Activated T-helper 9 cell treated with anti-CD3 and anti-CD28 coated beads, Interleukin-2, amount 50 U/mL, for 16 hours (primary cell): ENCODE data around the gene PRKCE.
"Not testable (repeated sequence)": the region's sequence is repeated elsewhere in the genome, so short reads cannot be mapped to it uniquely, and the experiment has no call there.

Experiments used
- DNase-seq: peaks from one replicate; pipeline ENCODE4 v3.0.0-alpha.2; 2020; ENCODE audit warnings: low read depth

PRKCE gene

DNA sequence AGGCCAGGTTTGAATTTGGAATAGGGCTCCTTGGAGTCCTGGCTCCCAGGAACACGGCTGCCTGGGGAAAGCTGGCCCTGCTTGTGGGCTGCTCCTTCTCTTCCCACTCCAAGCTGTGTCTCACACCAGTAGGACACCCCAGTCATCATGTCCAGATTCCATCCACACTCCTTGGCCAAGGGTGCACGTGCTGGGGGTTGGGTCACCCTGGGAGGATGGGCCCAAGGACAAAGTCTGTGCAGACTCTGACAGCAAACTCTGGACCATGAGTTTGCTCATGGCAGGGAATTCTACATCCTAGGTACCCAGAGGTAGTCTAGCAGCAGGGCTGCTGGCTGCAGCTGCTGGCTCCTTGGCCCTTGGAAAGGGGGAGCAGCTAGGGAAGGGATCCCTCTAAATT lies 543.4 kb downstream of the PRKCE start:
- DNase-seq: no peak

DNA sequence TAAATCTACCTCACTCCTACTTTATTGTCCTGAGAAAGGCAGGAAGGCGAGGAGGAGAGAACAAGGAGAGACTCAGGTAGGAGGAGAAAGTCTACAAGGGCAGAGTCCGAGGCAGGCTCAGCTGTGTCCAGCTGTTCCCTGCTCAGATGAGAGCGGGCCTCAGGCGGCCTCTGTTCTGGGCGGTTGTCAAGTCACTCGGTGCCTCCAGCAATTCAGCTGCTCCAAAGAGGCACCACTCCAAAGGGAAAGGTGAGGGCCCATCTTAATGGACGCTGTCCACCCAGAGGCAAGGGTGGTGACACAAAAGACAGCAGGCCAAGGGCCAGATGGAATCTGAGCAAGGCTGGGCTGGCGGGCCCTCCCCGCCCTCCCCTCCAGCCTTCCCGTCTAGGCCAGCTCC lies 544.3 kb downstream of the PRKCE start:
- no peak for DNase-seq

DNA sequence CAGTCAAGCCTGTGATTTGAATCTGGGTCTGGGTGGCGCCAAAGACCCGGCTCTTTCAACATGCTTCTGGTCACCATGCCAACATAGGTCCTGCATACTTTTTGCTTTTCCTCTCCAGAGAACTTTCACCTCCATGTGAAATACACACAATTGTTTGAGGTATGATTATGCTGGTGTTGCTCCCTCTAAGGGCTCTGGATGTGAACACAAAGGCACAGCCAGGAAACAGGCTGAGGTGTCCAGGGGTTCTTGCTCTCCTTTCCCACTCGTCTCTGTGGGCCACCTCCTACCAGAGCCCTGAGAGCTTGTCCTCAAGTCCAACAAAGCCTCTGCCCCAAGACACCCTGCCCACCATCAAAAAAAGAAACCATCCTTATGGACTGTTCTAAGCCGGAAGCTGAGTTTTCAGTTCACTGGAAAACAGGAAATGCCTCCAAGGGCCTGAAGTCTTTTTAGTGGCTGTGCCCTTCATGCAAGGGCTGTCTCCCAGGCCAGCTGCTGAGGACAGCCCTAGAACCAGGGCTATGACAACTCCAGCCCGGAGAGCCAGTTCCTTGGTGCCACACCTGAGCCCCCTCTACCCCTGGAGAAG lies 545.5 kb downstream of the PRKCE start:
- no peak for DNase-seq

DNA sequence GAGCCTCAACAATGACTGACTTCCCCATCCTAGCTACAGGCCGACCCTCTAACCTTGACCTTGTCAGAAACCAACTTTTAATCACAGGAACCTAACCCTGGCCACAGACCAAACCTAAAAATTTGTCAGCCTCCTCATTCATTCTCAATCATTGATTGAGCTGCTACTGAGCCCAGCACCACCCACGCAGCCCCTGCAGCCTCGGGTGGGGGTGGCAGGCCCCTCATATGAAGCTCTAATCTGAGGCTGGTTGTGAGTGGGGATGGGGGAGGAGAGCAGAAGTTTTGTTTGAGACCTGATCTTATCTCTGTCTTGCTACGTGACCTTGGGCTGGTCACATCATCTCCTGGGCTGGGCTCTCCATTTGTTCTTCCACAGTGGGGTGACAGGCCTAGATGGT lies 546.2 kb downstream of the PRKCE start:
- no peak for DNase-seq

DNA sequence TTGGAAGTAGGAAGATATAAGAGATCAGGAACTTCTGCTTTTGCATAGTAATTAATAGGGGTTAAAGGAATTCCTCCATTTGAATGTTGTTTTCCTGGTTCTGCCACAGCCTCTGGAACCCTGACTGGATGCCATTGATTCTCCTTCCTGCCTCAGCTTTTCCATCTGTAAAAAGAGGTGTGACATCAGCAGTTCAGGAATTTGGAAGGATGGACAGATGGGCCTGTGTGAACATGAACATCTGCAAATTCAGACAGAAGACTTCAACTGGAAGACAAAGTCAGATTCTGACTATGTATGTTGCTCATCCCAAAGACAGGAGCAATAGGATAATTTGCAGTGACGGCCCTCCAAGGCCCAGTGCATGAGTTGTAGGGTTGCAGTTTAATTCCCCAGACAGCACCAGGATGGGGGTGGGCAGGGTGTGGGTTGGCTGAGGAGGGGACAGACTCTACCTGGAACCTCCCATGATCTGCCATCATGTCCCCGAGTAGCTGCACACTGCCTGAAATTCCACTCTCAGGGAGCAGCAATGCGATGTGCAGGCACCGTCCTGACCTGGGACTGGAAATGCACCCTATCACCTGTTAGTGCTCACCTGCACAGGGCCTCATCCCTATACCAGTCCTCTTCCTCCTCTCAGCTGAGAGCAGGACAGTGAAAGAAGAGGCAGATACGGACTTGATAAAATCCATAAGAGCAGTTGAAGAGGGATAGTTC lies 546.8 kb downstream of the PRKCE start:
- DNase-seq: no peak

DNA sequence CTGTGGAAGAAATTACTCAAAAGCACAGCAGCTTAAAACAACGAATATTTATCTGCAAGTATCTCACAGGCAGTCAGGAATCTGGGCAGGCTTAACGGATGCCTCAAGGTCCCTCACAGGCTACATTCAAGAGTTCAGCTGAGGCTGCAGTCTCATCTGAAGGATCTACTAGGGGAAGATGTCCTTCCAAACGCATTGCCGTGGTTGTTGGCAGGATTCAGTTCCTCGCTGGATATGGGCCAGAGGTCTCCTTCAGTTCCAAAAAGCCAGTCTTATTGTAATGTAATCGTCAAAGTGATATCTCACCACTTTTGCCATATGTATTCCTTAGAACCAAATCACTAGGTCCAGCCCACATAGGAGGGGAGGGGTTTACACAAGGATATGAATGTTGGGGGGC lies 547.5 kb downstream of the PRKCE start:
- DNase-seq: no peak

DNA sequence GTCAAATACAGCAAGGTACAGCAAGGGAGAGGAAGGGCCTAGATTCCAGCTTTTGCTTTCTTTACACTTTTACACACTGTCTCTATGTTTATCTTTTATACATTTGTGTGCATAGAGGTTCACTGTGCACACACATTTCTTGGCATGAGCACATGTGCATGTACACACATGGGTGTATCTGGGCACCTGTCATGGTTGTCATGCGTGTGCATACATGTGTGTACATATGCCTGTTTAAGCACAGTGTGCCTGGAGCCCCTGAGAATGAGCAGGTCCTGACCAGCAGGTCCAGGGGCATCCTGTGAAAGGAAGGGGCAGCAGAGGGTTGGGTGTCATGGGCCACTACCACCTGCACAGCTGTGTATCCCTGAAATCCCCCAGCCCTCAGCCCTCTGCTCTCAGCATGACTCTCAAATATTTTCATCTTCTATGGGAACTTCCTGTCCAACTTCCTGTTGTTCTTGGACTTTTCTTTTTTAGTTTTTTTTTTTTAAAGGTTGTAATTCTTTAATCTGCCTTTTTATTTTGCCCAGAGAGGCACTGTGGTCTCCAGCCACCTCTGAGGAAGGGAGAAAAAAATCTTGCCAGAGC lies 548.7 kb downstream of the PRKCE start:
- no peak for DNase-seq

DNA sequence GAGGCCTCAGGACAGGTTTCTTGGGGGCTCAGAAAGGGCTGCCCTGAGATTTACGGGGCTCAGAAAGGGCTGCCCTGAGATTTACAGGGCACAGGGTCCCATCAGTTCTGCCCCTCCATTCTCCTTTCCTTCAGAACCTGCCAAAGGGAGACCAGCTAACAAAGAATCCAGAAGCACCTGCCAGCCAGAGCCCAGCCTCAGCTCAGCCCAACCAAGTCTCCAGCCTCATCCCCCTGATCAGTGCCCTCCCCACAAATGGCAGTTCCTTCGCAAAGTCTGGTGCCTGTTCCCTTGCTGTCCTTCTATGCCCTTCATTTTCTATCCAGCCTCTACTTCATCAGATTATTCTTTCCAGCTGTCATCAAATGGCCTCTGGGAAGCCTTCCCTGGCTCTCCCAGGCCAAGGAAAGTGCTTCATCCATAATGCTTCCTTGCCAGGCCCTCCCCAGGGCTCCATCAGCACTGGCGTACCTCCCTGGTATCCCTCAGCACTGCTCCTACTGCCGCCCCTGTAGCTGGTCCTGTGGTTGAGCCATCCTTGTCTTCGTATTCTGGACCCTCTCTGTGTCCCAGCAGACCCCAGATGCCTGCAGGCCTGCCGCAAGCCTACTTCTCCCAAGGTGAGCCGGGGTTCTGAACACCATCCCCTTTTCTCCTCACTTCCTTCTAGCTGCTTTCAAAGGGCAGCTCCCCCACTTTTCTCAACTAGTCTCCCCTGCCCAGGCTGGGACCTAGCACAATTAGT lies 549.6 kb downstream of the PRKCE start:
- no peak for DNase-seq

DNA sequence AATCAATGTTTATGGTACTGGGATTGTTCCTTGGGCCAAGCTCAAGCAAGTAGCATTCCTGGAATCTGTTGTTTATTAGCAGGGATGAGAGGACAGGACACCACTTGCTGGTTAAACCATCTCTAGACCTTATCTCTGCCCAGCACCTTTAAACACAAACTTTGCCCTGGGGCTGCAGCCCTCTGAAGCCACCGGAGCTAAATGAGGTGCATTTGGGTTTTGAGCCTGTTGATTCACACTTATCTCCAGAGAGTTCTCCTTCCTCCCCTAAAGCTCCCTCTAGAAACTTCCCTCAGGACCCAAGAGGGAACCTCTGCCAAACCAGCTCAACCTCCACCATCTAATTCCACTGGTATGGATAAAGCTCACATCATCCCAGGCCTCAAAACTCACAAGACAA lies 551.0 kb downstream of the PRKCE start:
- no peak for DNase-seq

DNA sequence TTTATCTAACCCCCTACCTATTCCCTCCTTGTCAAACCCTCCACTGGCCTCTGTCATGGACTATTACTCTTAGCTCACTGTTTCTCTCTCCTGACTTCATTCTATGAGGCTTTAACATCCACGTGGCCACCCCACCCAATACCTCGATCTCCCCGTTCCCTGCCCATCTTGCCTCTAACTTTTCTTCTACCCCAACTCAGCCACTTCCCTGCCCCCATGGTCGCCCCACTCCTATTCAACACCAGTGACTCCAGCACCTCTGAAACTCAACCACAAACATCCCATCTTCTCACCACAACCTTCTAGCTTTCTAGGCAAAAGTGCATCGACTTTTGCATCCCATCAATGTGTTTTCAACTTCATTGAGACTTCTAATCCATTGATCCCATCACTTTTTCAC lies 551.5 kb downstream of the PRKCE start:
- DNase-seq: no peak

DNA sequence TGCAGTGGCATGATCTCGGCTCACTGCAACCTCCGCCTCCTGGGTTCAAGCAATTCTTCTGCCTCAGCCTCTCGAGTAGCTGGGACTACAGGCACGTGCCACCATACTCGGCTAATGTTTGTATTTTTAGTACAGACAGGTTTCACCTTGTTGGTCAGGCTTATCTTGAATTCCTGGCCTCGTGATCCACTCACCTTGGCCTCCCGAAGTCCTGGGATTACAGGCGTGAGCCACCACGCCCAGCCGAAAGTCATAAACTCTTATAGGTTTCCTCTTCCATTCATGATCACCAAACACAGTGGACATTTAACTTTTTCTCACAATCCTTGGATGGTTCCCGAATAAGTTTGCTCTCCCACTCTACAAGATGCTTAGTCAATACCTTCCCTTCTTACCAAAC lies 552.2 kb downstream of the PRKCE start:
- not testable (repeated sequence) for DNase-seq

DNA sequence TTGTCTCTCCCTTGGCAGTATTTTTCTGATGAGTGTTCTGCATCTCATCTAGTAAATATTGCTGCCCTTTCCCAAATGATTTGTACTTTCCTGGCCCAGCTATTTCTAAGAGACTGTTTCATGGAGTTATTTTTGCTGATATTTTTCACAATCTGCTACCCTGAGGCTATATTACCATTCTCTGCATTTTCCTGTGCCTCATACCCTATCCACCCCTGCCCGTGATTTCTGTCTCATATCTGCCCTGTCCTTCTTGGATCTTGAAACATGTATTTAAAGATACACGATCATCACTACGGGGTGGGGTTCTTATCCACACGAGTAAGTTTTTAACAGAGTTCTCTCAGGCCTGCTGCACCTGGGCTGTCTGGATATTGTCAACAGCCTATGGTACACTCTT lies 556.1 kb downstream of the PRKCE start:
- DNase-seq: no peak

DNA sequence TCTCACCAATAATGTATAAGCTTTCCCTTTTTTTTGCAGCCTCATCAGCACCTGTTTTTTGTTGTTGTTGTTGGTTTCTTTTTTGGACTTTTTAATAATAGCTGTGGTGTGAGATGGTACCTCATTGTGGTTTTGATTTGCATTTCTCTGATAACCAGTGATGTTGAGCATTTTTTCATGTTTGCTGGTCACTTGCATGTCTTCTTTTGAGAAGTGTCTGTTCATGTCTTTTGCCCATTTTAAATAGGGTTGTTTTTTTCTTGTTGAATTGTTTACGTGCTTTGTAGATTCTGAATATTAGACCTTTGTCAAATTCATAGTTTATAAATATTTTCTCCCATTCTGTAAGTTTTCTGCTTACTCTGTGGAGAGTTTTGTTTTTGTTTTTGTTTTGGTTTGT lies 557.3 kb downstream of the PRKCE start:
- no peak for DNase-seq

DNA sequence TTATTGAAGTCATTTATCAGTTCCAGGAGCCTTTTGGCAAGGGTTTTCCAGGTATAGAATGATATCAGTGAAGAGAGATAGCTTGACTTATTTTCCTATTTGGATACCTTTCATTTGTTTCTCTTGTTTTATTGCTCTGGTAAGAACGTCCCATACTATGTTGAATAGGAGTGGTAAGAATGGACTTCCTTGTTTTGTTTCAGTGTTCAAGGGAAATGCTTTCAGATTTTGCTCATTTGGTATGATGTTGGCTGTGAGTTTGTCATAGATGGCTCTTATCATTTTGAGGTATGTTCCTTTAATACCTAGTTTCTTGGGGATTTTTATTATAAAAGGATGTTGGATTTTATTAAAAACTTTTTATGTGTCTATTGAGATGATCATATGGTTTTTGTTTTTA lies 558.6 kb downstream of the PRKCE start:
- no peak for DNase-seq

DNA sequence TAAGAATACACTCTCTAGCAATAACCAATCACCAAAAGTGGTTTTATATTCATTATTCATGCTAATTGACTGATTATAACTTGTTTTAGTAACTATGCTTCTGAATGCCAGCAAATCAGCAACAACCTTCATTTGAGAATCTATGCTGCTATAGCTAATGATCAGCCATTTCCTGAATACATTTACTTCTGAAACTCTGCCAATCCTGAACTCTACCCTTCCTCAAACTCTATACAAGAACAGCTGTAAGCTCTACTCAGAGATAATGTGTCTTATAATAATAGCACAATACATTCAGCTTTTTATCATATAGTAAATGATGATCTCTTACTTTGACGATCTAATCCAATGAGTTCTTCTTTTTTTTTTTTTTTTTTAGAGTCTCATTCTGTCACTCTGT lies 560.0 kb downstream of the PRKCE start:
- no peak for DNase-seq

DNA sequence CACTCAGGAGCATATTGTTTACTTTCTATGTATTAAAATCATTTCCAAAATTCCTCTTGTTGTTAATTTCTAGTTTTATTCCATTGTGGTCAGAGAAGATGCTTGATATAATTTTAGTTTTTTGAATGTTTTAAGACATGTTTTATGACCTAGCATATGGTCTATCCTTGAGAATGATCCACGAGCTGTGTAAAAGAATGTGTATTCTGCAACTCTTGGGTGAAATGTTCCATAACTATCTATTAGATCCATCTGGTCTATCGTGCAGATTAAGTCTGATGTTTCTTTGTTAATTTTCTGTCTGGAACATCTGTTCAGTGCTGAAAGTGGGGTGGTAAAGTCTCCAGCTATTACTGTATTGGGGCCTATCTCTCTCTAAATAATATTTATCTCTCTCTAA lies 562.4 kb downstream of the PRKCE start:
- no peak for DNase-seq

DNA sequence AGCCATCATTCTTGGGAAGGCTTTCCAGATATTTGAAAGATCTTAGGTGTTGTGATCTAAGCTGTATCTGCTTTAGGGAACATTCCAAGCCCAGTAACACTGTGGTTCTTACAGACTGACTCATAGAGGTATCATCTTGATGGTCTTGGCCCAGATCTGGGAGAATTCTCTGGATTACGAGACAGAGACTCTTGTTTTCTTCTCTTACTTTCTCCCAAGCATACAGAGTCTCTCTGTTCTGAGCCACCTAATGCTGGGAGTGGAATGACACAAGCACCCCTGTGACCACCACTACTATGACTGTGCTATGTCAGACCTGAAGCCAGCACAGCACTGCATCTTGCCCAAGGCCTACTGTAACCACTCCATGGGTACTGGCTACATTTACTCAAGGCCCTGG lies 564.7 kb downstream of the PRKCE start:
- DNase-seq: no peak

DNA sequence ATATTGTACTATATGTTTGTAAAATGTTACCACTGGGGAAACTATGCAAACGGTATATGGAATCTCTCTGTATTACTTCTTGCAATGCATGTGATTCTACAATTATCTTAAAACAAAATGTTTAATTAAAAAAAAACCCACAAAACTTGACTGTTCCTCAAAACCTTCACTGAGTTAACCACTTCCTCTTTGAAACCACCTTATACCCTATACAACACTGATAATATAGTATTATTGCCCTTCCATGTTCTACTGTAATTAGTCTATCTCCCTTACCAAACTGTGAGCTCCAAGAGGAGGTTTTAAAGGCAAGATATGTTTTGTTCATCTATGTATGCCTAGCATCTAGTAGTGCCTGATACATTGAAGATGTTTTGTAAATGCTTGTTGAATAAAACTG lies 572.0 kb downstream of the PRKCE start:
- not testable (repeated sequence) for DNase-seq

DNA sequence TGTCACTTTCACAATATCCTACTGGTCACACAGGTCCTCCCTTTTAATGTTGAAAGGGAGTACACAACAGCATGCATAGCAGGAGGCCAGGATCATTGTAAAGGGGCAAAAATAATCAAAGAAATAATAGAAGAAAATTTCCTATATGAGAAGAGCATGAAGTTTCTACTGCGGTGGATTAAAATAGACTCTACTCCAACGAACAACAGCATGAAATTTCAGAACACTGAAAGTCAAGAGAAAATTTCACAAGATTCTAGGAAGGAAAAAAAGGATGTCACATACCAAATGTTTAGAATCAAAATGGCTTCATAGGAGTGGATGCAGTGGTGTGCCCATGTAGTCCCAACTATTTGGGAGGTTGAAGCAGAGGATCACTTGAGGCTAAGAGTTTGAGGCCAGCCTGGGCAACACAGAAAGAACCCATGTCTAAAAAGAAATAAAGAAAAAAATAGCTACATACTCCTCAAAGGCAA lies 573.7 kb downstream of the PRKCE start:
- DNase-seq: no peak

DNA sequence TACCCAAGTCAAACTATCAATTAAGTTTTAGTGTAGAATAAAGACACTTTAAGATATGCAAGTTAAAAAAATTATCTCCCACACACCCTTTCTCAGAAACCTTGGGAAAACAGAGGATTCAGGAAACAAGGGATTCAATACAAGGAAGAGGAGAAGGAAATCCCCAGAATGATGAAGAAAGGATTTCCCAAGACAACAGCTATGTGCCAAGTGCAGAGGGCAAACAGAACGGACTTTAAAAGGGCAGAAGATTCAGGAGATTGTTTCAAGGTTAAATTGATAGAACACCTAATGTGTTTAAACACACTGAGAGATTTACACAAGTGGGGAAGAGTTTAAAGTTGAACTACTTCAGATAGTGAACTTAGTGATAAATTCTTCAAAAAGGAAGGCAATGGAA lies 574.3 kb downstream of the PRKCE start:
- DNase-seq: no peak

DNA sequence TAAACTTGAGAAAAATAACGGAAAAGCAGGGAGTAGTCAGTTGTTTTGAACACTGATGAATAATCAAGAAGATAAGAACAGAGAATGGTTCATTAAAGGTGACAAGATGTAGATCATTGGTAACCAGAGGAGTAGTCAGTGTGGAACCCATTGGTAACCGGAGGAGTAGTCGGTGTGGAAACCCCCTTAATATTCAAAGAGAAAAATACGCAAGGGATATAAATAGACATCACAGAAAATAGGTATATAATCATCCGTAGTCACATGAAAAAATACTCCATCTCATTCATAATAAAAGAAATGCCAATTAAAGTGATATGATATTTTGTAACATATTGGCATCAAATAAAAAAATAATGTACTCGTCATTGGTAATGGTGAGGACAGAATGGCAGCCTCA lies 575.1 kb downstream of the PRKCE start:
- DNase-seq: no peak

DNA sequence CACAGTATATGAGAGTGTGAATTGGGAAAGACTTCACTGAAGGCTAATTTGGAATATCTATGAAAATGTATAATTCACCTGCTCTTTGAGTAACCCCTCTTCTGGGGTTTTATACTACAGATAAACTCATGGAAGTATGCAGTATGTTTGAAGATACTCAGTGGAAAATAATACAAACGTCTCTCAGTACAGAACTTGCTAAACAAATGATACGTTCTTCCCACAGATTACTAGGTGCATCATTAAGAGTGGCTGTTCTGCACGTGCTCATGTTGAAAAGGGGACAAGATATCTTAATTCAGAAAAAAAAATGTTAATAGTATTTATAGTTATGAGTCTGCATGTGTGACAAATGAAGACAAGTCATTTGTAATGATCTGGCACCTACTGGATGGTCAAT lies 575.5 kb downstream of the PRKCE start:
- DNase-seq: no peak

DNA sequence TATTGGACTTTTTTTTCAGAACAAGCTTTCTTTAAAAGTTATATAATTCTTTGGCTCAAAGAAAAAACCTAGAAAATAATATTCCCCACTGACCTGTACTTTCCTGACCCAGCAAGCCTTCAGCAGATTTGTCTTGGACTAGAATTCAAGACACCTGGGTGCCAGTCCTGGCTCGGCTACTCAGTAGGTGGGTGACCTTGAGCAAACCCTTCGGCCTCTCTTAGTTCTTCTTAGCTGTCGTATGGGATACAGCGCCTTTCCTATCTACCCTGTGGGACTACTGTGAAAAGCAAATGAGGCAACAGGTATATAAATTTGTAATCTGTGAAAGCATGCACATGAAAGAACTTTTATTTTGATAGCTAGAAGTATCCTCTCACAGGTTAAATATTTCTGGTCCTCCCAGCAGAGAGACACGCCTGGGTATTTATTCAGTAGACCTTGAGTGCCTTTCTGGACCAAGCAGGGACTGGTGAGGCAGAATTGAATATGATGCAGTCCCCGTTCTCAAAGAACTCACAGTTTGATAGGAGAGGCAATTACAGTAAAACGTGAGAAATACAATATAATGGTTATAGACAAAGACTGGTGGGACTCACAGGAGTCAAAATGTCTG lies 576.3 kb downstream of the PRKCE start:
- no peak for DNase-seq
